ENCODE data around the gene WFDC8.

WFDC8 gene

DNA sequence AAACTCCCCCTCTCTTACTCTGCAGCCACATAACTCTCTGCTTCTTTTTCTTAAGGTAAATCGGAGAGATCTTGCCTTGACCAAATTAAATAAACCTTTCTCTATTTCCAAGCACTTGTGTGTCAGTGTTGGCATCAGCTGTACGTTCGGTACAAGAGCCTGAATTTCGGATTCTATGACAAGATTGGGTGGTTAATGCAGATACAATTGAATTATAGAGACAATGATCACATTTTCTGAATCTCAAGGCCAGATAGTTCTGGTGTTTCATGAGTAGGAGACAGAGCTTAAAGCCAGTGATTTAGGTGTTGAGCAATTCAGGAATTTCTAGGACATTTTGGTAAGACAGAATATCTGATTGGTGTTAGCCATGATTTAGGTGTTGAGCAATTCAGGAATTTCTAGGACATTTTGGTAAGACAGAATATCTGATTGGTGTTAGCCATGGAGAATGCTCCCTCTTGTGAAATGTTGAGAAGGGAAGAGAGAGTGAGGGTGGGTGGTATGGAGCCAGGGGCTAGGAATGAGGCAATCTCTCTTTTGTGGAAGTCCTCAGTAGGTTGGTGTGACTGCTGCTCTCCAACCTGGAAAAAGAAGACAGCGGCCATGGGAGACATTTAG, 68.7 kb downstream of the WFDC8 start:
- no peak for TF ChIP-seq PPARA (CRISPR knock-in tag; IDR thresholded peaks at IDR 0.05; ENCODE audit: borderline replicate concordance)
- peak; percentile 88 for TF ChIP-seq ISL1 (CRISPR knock-in tag; IDR thresholded peaks at IDR 0.05)

DNA sequence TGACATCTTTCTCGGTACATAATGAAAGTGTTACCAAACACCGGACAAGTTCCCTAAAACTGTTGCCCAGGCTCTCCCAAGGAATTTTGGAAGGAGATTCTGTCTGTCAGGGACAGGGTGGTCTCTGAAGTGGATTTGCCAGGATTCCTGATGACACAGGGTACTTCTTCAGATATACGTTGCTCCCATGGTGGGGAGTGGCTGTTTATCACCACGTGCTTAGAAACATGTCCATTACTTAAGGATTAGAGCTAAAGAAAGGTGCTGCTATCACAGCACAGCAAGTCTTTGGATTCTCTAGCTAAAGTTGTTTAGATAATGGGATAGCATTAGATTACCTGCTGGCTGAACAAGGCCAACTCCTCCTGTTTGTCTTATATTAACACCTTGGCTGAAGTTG, 70.0 kb downstream of the WFDC8 start:
- ATAC-seq, result no peak
- TF ChIP-seq ZNF8 (CRISPR knock-in tag; IDR thresholded peaks at IDR 0.05) (no peak), PPARA (CRISPR knock-in tag; IDR thresholded peaks at IDR 0.05; ENCODE audit: borderline replicate concordance) (no peak), ZNF70 (CRISPR knock-in tag; IDR thresholded peaks at IDR 0.05) (no peak), BACH2 (CRISPR knock-in tag; IDR thresholded peaks at IDR 0.05; ENCODE audit: borderline replicate concordance) (no peak), GLIS3 (CRISPR knock-in tag; IDR thresholded peaks at IDR 0.05) (no peak)
- TF ChIP-seq, protein P1, sequence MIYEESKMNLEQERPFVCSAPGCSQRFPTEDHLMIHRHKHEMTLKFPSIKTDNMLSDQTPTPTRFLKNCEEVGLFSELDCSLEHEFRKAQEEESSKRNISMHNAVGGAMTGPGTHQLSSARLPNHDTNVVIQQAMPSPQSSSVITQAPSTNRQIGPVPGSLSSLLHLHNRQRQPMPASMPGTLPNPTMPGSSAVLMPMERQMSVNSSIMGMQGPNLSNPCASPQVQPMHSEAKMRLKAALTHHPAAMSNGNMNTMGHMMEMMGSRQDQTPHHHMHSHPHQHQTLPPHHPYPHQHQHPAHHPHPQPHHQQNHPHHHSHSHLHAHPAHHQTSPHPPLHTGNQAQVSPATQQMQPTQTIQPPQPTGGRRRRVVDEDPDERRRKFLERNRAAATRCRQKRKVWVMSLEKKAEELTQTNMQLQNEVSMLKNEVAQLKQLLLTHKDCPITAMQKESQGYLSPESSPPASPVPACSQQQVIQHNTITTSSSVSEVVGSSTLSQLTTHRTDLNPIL (CRISPR knock-in tag; IDR thresholded peaks at IDR 0.05; ENCODE audit: low read depth), result no peak
- TF ChIP-seq, protein P2, sequence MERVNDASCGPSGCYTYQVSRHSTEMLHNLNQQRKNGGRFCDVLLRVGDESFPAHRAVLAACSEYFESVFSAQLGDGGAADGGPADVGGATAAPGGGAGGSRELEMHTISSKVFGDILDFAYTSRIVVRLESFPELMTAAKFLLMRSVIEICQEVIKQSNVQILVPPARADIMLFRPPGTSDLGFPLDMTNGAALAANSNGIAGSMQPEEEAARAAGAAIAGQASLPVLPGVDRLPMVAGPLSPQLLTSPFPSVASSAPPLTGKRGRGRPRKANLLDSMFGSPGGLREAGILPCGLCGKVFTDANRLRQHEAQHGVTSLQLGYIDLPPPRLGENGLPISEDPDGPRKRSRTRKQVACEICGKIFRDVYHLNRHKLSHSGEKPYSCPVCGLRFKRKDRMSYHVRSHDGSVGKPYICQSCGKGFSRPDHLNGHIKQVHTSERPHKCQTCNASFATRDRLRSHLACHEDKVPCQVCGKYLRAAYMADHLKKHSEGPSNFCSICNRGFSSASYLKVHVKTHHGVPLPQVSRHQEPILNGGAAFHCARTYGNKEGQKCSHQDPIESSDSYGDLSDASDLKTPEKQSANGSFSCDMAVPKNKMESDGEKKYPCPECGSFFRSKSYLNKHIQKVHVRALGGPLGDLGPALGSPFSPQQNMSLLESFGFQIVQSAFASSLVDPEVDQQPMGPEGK (CRISPR knock-in tag; IDR thresholded peaks at IDR 0.05; ENCODE audit: borderline replicate concordance), result no peak

More for the DNA sequence above, 68.7 kb downstream of the WFDC8 start:
- no peak for ATAC-seq

DNA sequence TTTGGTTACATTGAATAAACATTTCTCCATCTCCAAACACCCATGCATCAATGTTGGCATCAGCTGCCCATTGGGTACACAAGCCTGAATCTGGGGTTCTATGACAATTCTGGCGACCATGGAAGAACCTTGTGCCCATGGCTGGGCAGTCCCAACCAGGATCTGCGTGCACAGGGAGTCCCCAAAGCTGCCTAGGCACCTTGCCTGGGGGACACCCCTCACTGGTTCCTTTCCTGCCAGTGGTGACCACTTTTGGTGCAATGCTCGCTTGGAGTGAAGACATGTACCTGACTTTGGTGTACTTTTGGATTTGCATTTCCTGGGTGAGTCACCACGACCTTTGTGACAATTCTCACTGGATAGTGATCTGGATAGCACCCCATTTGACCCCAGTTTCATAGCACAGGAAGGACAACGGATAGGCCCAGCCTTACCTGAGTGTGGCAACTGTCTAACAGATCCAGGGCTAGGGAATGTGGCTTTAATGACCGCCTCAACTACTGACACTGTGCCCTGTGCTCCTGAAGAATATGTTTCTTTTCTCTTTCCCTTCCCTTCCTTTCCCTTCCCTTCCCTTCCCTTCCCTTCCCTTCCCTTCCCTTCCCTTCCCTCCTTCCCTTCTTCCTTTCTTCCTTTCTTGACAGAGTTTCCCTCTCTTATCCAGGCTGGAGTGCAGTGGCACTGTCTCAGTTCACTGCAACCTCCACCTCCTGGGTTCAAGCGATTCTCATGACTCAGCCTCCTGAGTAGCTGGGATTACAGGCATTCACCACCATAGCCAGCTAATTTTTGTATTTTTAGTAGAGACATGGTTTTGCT, 70.8 kb downstream of the WFDC8 start:
- no peak for TF ChIP-seq ZNF565 (CRISPR knock-in tag; conservative IDR thresholded peaks at IDR 0.05; ENCODE audit: low read depth)
- no peak for TF ChIP-seq ZNF70 (CRISPR knock-in tag; IDR thresholded peaks at IDR 0.05)
- TF ChIP-seq TOX (CRISPR knock-in tag; IDR thresholded peaks at IDR 0.05; ENCODE audit: borderline replicate concordance), result no peak
- TF ChIP-seq ZNF8 (CRISPR knock-in tag; IDR thresholded peaks at IDR 0.05), result no peak
- TF ChIP-seq ZFP3 (CRISPR knock-in tag; IDR thresholded peaks at IDR 0.05), result no peak
- TF ChIP-seq, protein P3, sequence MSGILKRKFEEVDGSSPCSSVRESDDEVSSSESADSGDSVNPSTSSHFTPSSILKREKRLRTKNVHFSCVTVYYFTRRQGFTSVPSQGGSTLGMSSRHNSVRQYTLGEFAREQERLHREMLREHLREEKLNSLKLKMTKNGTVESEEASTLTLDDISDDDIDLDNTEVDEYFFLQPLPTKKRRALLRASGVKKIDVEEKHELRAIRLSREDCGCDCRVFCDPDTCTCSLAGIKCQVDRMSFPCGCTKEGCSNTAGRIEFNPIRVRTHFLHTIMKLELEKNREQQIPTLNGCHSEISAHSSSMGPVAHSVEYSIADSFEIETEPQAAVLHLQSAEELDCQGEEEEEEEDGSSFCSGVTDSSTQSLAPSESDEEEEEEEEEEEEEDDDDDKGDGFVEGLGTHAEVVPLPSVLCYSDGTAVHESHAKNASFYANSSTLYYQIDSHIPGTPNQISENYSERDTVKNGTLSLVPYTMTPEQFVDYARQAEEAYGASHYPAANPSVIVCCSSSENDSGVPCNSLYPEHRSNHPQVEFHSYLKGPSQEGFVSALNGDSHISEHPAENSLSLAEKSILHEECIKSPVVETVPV (CRISPR knock-in tag; IDR thresholded peaks at IDR 0.05), result no peak
- no peak for TF ChIP-seq SNAI2 (CRISPR knock-in tag; IDR thresholded peaks at IDR 0.05)
- no peak for TF ChIP-seq ZC3H10 (CRISPR knock-in tag; IDR thresholded peaks at IDR 0.05)
- no peak for TF ChIP-seq CSDC2 (CRISPR knock-in tag; IDR thresholded peaks at IDR 0.05)
- TF ChIP-seq RARB (CRISPR knock-in tag; IDR thresholded peaks at IDR 0.05), result no peak
- TF ChIP-seq ESRRG (CRISPR knock-in tag; IDR thresholded peaks at IDR 0.05), result no peak
- TF ChIP-seq, protein P4, sequence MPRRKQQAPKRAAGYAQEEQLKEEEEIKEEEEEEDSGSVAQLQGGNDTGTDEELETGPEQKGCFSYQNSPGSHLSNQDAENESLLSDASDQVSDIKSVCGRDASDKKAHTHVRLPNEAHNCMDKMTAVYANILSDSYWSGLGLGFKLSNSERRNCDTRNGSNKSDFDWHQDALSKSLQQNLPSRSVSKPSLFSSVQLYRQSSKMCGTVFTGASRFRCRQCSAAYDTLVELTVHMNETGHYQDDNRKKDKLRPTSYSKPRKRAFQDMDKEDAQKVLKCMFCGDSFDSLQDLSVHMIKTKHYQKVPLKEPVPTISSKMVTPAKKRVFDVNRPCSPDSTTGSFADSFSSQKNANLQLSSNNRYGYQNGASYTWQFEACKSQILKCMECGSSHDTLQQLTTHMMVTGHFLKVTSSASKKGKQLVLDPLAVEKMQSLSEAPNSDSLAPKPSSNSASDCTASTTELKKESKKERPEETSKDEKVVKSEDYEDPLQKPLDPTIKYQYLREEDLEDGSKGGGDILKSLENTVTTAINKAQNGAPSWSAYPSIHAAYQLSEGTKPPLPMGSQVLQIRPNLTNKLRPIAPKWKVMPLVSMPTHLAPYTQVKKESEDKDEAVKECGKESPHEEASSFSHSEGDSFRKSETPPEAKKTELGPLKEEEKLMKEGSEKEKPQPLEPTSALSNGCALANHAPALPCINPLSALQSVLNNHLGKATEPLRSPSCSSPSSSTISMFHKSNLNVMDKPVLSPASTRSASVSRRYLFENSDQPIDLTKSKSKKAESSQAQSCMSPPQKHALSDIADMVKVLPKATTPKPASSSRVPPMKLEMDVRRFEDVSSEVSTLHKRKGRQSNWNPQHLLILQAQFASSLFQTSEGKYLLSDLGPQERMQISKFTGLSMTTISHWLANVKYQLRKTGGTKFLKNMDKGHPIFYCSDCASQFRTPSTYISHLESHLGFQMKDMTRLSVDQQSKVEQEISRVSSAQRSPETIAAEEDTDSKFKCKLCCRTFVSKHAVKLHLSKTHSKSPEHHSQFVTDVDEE (CRISPR knock-in tag; IDR thresholded peaks at IDR 0.05), result no peak
- TF ChIP-seq BACH2 (CRISPR knock-in tag; IDR thresholded peaks at IDR 0.05; ENCODE audit: borderline replicate concordance), result no peak
- ATAC-seq, result no peak

GRCh38 chr20:45507011-45507820, 71.9 kb downstream of the WFDC8 start:
- no peak for ATAC-seq
- TF ChIP-seq ESRRG (CRISPR knock-in tag; IDR thresholded peaks at IDR 0.05), result no peak
- no peak for TF ChIP-seq TOX (CRISPR knock-in tag; IDR thresholded peaks at IDR 0.05; ENCODE audit: borderline replicate concordance)
- no peak for TF ChIP-seq SNAI2 (CRISPR knock-in tag; IDR thresholded peaks at IDR 0.05)
- TF ChIP-seq ZC3H10 (CRISPR knock-in tag; IDR thresholded peaks at IDR 0.05), result no peak
- no peak for TF ChIP-seq ZFP30 (CRISPR knock-in tag; IDR thresholded peaks at IDR 0.05)
- TF ChIP-seq BACH2 (CRISPR knock-in tag; IDR thresholded peaks at IDR 0.05; ENCODE audit: borderline replicate concordance), result no peak
- TF ChIP-seq, protein P2 (CRISPR knock-in tag; IDR thresholded peaks at IDR 0.05; ENCODE audit: borderline replicate concordance), result no peak
- no peak for TF ChIP-seq ZNF70 (CRISPR knock-in tag; IDR thresholded peaks at IDR 0.05)
- no peak for TF ChIP-seq ZNF565 (CRISPR knock-in tag; conservative IDR thresholded peaks at IDR 0.05; ENCODE audit: low read depth)
- TF ChIP-seq ARNTL (CRISPR knock-in tag; IDR thresholded peaks at IDR 0.05; ENCODE audit: borderline replicate concordance, low read depth), result no peak
- no peak for TF ChIP-seq PPARA (CRISPR knock-in tag; IDR thresholded peaks at IDR 0.05; ENCODE audit: borderline replicate concordance)
- no peak for TF ChIP-seq ISL1 (CRISPR knock-in tag; IDR thresholded peaks at IDR 0.05)
- TF ChIP-seq RARB (CRISPR knock-in tag; IDR thresholded peaks at IDR 0.05), result no peak
